ENCODE measurements around the gene RACK1.
"Not testable (repeated sequence)": the region's sequence is repeated elsewhere in the genome, so short reads cannot be mapped to it uniquely, and the experiment has no call there.

Gene RACK1

GRCh38 chr5:181217111-181217802 is 26.4 kb downstream of the RACK1 start:
- no peak for DNase-seq

GRCh38 chr5:181215997-181216989 is 27.4 kb downstream of the RACK1 start:
- DNase-seq: no peak

- DNase-seq: not testable (repeated sequence)
Observed at GRCh38 chr5:181214249-181214648, 29.5 kb downstream of the RACK1 start.

DNA sequence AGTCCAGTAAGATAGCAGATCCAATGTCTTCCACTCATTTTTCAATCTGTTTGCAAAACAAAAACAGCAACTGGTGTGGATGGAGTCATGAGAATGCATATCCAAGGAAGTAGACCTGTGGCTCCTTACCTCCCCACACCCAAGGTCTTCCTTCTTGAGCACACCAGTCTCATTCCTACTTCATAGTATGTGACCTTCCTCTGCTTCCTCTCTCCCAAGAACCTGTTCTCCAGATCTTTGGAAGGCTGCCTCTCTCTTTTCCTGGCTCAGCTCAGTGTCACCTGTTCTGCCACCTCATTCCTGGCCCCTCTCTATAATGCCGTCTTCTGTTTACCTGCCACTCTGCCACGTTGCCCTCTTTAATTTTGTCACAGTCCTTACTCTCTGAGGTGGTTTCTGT is 30.8 kb downstream of the RACK1 start:
- DNase-seq: no peak

DNA sequence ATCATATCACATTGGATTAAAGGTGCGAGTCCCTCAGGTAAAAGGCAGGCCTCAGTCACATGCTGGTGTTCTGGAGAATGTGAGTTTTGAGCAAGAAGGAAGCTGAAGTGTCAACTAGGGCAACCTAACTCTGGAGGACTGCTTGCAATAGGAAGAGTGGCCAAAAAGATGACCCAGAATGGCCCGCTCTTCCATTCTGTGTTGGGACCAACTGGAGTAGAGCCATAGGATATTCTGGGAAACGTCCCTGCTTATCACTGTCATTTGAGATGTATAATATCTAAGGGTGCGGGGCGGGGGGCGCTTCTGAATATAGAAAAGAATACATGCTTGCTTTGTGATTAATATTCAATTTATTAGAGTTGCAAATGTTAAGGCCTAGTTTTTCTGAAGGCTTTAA is 31.6 kb downstream of the RACK1 start:
- no peak for DNase-seq

- DNase-seq: no peak
Observed at GRCh38 chr5:181211208-181211607, 32.5 kb downstream of the RACK1 start.

- DNase-seq: not testable (repeated sequence)
Observed at GRCh38 chr5:181210698-181211097, 33.0 kb downstream of the RACK1 start.

DNA sequence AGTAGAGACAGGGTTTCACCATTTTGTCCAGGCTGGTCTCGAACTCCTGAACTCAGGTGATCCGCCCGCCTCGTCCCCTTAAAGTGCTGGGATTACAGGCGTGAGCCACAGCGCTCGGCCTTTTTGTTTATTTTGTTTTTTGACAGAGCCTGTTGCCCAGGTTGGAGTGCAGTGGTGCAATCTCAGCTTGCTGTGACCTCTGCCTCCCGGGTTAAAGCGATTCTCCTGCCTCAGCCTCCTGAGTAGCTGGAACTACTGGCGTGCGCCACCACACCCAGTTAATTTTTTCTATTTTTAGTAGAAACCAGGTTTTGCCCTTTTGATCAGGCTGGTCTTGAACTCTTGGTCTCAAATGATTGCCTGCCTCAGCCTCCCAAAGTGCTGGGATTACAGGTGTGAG is 33.6 kb downstream of the RACK1 start:
- not testable (repeated sequence) for DNase-seq

DNA sequence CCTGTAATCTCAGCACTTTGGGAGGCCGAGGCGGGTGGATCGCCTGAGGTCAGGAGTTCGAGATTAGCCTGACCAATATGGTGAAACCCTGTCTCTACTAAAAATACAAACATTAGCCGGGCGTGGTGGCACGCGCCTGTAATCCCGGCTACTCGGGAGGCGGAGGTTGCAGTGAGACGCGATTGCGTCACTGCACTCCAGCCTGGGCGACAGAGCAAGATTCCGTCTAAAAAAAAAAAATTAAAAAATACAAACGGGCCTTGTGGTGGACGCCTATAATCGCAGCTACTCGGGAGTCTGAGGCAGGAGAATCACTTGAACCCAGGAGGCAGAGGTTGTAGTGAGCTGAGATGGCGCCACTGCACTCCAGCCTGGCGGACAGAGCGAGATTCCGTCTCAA is 34.7 kb downstream of the RACK1 start:
- not testable (repeated sequence) for DNase-seq

- no peak for DNase-seq
Observed at GRCh38 chr5:181207960-181208253, 35.8 kb downstream of the RACK1 start.

DNA sequence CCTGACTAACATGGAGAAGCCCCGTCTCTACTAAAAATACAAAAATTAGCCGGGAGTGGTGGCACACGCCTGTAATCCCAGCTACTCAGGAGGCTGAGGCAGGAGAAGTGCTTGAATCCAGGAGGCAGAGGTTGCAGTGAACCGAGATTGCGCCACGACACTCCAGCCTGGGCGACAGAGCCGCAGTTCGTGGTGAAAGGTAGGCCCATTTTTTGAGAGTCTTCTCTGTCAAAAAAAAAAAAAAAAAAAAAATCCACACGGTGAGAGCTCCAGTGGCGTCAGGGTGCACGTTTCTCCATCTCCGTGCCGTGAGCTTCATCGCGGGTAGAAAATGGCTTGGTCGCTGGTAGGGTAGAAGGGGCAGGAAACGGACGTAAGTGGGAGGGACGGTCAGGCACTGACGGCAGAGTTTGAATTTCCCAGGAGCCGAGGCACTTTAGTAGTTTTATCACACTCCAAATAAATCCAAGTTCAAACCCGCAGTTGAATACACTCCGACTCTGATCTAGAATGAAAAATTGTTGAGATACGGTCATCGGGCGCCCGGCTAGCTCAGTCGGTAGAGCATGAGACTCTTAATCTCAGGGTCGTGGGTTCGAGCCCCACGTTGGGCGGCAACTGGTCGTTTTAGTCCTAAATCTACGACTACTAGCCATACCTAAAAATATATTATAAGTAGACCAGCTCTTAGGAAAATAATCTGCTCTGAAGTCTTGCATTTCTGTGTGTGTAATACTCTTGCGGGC is 36.3 kb downstream of the RACK1 start:
- DNase-seq: no peak

- no peak for DNase-seq
Observed at GRCh38 chr5:181205761-181206649, 37.7 kb downstream of the RACK1 start.

GRCh38 chr5:181204826-181205760 is 38.6 kb downstream of the RACK1 start, which contains the start of gene TRIM7:
TRIM7 (minus strand) TSS chr5:181205196; CDS start chr5:181205110, 86 bp downstream.
- DNase-seq: no peak

DNA sequence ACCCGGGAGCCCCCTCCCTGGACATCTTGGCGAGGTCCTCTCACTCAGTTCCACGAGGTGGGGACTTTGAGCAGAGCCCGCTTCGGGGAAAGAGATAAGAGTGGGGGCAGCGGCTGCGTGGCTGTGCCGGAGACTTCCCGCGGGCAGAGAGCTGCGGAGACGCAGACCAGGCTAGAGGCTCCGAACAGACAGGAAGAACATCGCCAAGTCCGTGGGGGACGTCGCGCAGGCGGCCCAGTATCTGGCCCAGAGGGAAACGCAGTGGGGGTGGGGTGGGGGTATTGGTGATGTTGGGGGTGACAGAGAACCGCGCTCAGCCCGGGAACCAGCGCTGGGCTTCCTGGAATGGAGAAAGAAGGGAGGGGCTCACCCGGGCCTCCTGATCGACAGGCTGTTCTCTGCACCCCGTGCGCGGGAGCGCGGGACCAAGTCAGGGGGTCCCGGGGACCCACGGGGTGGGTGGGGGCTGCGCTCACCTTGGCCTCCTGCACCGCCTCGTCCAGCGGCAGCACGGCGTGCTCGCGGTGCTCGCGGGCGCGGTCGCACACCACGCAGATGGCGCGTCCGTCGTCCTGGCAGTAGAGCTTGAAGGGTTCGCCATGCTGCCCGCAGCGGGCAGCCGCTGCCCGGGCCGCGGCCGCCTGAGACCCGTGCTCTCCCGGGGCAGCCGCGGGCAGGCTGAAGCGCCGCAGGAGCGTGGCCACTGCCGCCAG is 39.4 kb downstream of the RACK1 start:
- no peak for DNase-seq

- no peak for DNase-seq
Observed at GRCh38 chr5:181203777-181204112, 40.0 kb downstream of the RACK1 start.

DNA sequence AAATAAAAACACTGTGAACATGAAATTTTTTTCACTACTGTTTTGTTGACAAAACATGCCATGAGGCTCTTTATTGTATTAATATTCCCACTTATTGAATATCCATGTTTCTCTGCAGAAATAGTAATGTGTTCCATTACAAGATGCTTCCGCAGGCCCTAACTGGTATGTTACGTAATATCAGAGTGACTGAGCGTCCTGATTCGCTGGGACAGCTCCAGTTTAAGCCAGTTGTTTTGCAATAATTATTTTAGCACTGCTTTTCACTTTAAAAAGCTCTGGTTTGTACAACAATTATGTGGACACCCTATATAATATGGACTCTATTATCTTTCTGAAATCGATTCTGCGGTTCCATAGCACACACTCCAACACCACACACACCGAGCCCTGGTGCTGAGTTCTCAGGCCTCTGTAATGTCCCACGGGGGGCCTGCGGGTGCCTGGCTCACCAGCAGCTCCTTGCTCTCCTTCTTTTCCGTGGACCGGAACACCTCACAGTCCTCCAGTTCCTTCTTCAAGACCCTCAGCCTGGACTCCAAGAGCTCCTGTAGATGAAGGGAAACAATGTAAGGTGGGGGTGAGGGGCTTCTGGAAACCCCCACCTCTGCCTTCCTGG is 40.5 kb downstream of the RACK1 start:
- DNase-seq: no peak

DNA sequence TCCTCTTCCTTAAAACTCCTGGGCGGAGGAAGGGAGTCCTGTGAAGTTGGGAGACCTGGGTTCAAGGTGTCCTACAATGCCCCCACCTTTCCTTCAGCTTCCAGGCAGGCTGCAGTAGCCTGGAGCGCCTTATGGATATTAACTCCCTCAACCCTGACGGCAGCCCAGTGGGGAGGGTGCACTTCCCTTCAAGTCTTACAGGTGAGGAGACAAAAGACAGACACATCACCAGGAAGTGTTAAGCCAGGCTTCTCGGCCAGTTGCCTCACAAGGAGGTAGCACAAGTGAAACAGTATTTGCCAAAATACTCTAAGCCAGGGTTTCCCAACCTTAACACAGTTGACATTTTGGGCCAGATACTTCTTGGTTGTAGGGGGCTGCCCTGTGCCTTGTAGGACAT is 42.9 kb downstream of the RACK1 start:
- DNase-seq: no peak

DNA sequence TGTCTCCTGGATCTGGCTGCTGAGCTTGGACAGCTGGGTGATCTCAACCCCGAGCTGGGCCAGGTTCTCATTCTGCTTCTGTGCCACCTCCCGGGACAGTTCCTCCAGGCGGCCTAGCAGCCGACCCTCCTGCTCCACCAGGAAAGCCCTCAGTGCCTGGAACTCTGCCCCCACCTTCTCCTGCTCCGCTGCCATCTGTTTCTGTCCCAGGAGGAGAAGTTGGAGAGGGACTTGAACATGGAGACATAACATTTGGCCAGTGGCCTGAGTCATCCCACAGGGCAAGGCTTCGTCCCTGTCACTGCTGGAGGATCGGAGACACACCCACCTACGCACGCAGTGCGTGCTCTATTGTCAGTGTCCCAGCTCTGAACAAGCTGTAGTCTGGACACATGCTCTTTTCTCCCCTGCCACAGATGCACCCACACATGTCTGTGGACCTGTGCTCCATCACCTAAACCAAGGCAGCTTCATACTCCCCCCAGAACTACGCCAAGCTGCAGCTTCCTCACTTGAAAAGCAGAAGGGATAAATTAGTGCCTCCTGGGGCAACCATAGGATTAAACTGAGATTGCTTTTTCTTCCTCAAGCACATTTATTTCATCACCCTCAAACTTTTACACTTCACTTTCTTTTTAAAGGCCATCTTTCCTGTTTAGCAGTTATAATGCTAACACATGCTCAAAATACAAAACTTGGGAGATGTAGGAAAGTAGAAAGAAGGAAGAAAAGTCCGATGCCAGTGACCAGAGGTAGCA is 43.6 kb downstream of the RACK1 start:
- no peak for DNase-seq
